Upper lobe of right lung (tissue), 1 donor: ENCODE measurements around the gene WBP1. TPM values are rescaled to one million over a fixed set of nuclear protein-coding genes. Genes with fewer than 3 reads are reported as not detected.

Experiments used
- ATAC-seq: fragments of 200-7000 bp; cut with Tn5 transposase; one replicate; pipeline ENCODE4 v1.9.1; 2020; ENCODE audit warnings: mild to moderate bottlenecking, moderate library complexity
- DNase-seq: peaks from one replicate; pipeline ENCODE4 v3.0.0-alpha.2; 2020
- H3K27ac ChIP-seq: fragments of 200-600 bp; one replicate; pipeline ENCODE4 v1.8.0; 2022
- H3K27me3 ChIP-seq: fragments of 200-600 bp; one replicate; pipeline ENCODE4 v1.8.0; 2022; ENCODE audit warnings: mild to moderate bottlenecking
- H3K36me3 ChIP-seq: fragments of 200-600 bp; one replicate; pipeline ENCODE4 v1.8.0; 2022
- H3K4me1 ChIP-seq: fragments of 200-600 bp; one replicate; pipeline ENCODE4 v1.8.0; 2022
- H3K4me3 ChIP-seq: fragments of 200-600 bp; one replicate; pipeline ENCODE4 v1.8.0; 2022; ENCODE audit warnings: mild to moderate bottlenecking
- H3K9me3 ChIP-seq: fragments of 200-600 bp; one replicate; pipeline ENCODE4 v1.8.0; 2022
- intact Hi-C: fragments of 100-400 bp; cut with DNase I; formaldehyde crosslinking; loops from one replicate; pipeline ENCODE4 v1.11.0; 2022
- total RNA-seq: library from RNA; stranded (reverse); fragmentation: NEBNext Ultra II Directional; extraction: Animal tissue kit (Norgen Biotek cat#: 25700); gene quantifications from one replicate; pipeline ENCODE4 v1.2.1, GENCODE V29; 2021
- TF ChIP-seq, protein P1 (sequence below): fragments of 200-600 bp; IDR thresholded peaks from one replicate; pipeline ENCODE4 v1.8.0; 2022; ENCODE audit warnings: antibody characterized with exemption
- donor health status: DM: no; HTN: yes; CAD: no; lungs with severe emphysema.

Gene WBP1
- total RNA-seq, 1 donor from 2014 or later, result 57.5 TPM

DNA sequence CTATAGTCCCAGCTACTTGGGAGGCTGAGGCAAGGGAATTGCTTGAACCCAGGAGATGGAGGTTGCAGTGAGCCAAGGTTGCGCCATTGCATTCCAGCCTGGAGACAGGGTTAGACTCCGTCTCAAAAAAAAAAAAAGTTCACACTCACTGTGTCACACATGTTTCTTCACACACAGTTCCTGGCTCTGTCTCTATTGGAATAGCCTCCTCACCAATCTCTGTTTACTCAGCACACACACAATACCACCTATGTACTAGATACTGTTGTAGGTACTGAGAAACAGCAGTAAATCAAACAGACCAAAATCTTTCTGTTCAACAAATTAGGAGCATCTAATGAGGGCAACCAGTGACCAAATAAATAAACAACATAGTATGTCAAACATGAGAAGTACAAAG lies 27.9 kb downstream of the WBP1 start:
- ATAC-seq, result no peak
- no peaks in the 10 kb centered on the region for H3K9me3 ChIP-seq
- H3K27me3 ChIP-seq, result no peaks in the 10 kb centered on the region
- H3K4me3 ChIP-seq, result no peak overlapping the region
- H3K36me3 ChIP-seq, result peaks cover 29% of the 10 kb centered on the region
- intact Hi-C loops, result no loop called here
- no peak for DNase-seq
- H3K4me1 ChIP-seq, result peaks cover 19% of the 10 kb centered on the region
- H3K27ac ChIP-seq, result no peak overlapping the region
- TF ChIP-seq, protein P1, sequence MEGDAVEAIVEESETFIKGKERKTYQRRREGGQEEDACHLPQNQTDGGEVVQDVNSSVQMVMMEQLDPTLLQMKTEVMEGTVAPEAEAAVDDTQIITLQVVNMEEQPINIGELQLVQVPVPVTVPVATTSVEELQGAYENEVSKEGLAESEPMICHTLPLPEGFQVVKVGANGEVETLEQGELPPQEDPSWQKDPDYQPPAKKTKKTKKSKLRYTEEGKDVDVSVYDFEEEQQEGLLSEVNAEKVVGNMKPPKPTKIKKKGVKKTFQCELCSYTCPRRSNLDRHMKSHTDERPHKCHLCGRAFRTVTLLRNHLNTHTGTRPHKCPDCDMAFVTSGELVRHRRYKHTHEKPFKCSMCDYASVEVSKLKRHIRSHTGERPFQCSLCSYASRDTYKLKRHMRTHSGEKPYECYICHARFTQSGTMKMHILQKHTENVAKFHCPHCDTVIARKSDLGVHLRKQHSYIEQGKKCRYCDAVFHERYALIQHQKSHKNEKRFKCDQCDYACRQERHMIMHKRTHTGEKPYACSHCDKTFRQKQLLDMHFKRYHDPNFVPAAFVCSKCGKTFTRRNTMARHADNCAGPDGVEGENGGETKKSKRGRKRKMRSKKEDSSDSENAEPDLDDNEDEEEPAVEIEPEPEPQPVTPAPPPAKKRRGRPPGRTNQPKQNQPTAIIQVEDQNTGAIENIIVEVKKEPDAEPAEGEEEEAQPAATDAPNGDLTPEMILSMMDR, result no peak

DNA sequence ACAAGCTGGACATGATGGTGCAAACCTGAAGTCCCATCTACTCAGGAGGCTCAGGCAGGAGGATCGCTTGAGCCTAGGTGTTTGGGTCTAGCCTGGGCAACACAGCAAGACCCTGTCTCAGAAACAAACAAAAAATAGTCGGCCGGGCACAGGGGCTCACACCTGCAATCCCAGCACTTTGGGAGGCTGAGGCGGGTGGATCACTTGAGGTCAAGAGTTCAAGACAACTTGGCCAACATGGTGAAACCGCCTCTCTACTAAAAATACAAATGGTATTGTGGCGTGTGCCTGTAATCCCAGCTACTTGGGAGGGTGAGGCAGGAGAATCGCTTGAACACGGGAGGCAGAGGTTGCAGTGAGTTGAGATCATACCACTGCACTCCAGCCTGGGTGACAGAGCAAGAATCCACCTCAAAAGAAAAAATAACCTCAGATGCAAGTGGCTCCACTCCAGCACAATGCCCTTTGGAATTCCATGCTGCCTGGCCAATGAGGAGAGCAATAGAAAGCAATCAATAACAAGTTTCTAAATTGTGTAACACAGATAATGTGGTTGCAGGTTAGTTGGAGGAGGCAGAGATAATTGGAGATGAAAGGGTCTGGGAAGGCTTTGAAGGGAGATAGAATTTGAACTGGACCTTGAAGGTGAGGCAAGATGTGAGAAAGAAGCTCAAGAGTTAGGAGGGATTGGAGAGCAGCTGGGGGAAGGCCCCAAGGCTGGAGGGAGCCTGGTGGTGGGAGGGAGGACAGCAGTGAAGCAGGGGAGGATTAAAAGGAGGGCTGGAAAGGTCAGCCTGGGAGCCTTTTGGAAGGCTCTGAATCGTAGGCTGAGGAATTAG lies 30.6 kb downstream of the WBP1 start:
- TF ChIP-seq, protein P1, result no peak
- intact Hi-C loops, result no loop called here
- ATAC-seq, result no peak
- peaks cover 5% of the 10 kb centered on the region for H3K4me1 ChIP-seq
- no peaks in the 10 kb centered on the region for H3K9me3 ChIP-seq
- H3K4me3 ChIP-seq, result no peak overlapping the region
- no peak for DNase-seq
- H3K27ac ChIP-seq, result no peak overlapping the region
- H3K27me3 ChIP-seq, result no peaks in the 10 kb centered on the region
- peaks cover 56% of the 10 kb centered on the region for H3K36me3 ChIP-seq

DNA sequence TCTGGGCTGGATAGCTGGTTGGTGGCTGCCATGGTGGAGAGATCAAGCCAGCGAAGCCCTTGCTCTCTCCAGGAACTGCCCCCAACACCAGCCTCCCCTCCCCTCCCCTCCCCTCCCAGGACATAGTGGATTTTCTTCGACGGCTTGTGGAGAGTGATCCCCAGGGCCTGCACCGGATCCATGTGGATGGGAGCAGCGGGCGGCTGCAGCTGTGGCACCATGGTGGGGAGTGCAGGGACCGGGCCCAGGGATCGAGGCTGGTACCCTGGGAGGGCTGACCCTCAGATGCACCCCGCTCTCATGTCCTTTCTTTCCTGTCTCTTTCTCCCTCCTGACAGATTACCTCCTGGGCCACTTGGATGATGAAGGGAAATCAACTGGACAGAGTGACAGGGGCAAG lies 31.7 kb downstream of the WBP1 start:
- no peak for ATAC-seq
- Histone ChIP-seq H3K4me3 (no peak overlapping the region), H3K27me3 (no peaks in the 10 kb centered on the region), H3K4me1 (no peaks in the 10 kb centered on the region), H3K27ac (no peak overlapping the region), H3K36me3 (peaks cover 56% of the 10 kb centered on the region), H3K9me3 (no peaks in the 10 kb centered on the region)
- intact Hi-C loops, result loop anchor here (10.0 kb wide), 1 partner anchor 95 kb away; no protein-coding TSS in a partner anchor
- TF ChIP-seq, protein P1, result no peak
- no peak for DNase-seq

DNA sequence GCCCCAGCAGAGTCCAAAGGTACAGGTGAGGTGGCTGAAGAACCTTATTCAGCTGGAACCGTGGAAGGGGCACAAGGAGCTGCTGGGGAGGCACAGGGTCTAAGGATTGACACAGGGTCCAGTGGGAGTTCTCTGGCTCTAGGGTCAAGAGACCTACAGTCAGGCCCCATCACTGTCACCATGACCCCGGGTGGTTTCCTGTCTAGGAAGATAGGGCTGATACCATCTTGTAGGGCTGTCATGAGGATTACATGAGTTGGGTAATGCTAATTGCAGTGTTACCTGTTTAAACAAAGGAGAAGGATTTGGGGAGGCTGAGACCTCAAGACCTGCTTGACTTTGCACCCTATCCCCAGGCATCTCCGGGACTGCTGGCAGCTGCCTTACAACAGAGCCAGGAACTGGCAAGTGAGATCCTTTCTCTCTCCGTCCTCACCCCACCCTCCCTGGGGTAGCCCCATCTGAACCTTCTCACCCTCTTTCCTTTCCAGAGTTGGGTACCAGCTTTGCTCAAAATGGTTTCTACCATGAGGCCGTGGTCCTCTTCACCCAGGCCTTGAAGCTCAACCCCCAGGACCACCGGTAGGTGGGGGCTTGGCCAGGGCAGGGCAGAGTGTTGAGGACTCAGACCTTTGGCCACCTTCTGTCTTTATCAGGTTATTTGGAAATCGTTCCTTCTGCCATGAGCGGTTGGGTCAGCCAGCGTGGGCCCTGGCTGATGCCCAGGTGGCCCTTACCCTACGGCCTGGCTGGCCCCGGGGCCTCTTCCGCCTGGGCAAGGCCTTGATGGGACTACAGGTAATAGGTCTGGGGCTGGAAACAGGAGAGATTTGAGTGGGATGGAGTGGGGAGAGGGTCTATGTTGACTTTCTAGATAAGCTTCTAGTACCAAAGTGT lies 33.7 kb downstream of the WBP1 start:
- TF ChIP-seq, protein P1, result no peak
- Histone ChIP-seq H3K27ac (no peak overlapping the region), H3K36me3 (peaks cover 43% of the 10 kb centered on the region), H3K27me3 (peaks cover 2% of the 10 kb centered on the region), H3K4me3 (no peak overlapping the region), H3K9me3 (no peaks in the 10 kb centered on the region), H3K4me1 (no peaks in the 10 kb centered on the region)
- DNase-seq (no peak), ATAC-seq (no peak)
- intact Hi-C loops, result loop anchor here (10.0 kb wide), 1 partner anchor 93 kb away; no protein-coding TSS in a partner anchor

DNA sequence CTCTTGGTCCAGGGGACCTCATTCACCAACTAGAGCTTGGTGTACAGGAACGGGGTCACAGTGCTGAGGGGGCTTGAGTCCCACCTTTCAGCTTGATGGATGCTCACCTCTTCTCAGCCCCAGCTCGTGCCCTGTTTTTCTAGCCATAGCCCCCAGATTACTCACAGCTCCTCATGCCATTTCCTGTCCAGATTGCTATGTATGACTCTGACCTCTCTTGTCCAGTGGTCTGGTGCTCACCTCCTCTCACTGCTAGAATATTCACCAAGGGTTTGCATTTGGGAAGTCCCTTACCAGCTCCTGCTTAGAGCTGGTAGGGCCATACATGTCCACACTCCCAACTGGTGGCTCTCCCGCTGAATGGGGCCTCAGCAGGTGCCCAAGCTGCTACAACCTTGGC lies 35.3 kb downstream of the WBP1 start:
- no peaks in the 10 kb centered on the region for H3K9me3 ChIP-seq
- intact Hi-C loops, result loop anchor here (10.0 kb wide), 1 partner anchor 91 kb away; no protein-coding TSS in a partner anchor
- H3K4me1 ChIP-seq, result peaks cover 9% of the 10 kb centered on the region
- H3K27me3 ChIP-seq, result peaks cover 15% of the 10 kb centered on the region
- no peak for ATAC-seq
- DNase-seq, result no peak
- H3K36me3 ChIP-seq, result peaks cover 43% of the 10 kb centered on the region
- no peak overlapping the region for H3K4me3 ChIP-seq
- TF ChIP-seq, protein P1, result no peak
- no peak overlapping the region for H3K27ac ChIP-seq
